Measurements from ENCODE around the gene GIT2. TPM values are rescaled to one million over a fixed set of nuclear protein-coding genes. Genes with fewer than 3 reads are reported as not detected.

Gene GIT2
- total and polyA plus RNA-seq, 2 of the 8 experiments (the other 6 are each of a cell fraction or from before 2014, with no cell fraction given) = 9.6 to 20.7 TPM

- no peaks in the 10 kb centered on the region for H3K36me3 ChIP-seq (ENCODE audit: control insufficient read depth in 2 of 4, insufficient read depth in 4 of 4, low read length in 3 of 4)
- no peak overlapping the region for H3K18ac ChIP-seq (ENCODE audit: extremely low read depth, low read length)
- no peaks in the 10 kb centered on the region for H3K79me1 ChIP-seq (ENCODE audit: low read depth, low read length)
- FAIRE-seq (no peak), DNase-seq (ENCODE audit: low read depth in 1 of 2, low spot score in 2 of 2) (no peak)
- no peaks in the 10 kb centered on the region for H3K79me2 ChIP-seq (ENCODE audit: control insufficient read depth in 1 of 2, insufficient read depth in 2 of 2, low read length in 2 of 2)
- no peak overlapping the region for H2BK15ac ChIP-seq (ENCODE audit: low read length)
- no peak overlapping the region for H3K23ac ChIP-seq (ENCODE audit: insufficient read length)
- H2AK5ac ChIP-seq (ENCODE audit: low read depth, low read length) = no peak overlapping the region
- H3K4me2 ChIP-seq (ENCODE audit: insufficient read depth in 1 of 2, low read depth in 2 of 2, low read length in 2 of 2) = no peak overlapping the region
- H3K9ac ChIP-seq (replicated peaks in 1 of 4; ENCODE audit: extremely low read depth in 1 of 4, low read depth in 3 of 4, low read length in 3 of 4) = no peak overlapping the region
- no peak overlapping the region for H4K5ac ChIP-seq (ENCODE audit: insufficient read length, low read depth, low read length)
- H3K4ac ChIP-seq (replicated peaks; ENCODE audit: insufficient read length, low read depth, low read length) = no peak overlapping the region
- no peak overlapping the region for H4K91ac ChIP-seq (replicated peaks; ENCODE audit: insufficient read length, low read length)
- H3K14ac ChIP-seq (ENCODE audit: insufficient read length) = no peak overlapping the region
- no peak overlapping the region for H2AFZ ChIP-seq (ENCODE audit: low read length)
- WGBS, 2 experiments (ENCODE audit: extremely low coverage in 1 of 2, insufficient coverage in 1 of 2, insufficient read length in 1 of 2, insufficient replicate concordance in 2 of 2, low coverage in 1 of 2, low lambda C conversion rate in 2 of 2, missing lambda C conversion rate in 1 of 2) = 92% methylated on average over 15 of the region's 17 CpGs; no CpG with 5 or more reads in 1 of the 2 experiments
- no peaks in the 10 kb centered on the region for H4K20me1 ChIP-seq (replicated peaks in 1 of 2; ENCODE audit: control insufficient read depth in 1 of 2, insufficient read depth in 2 of 2, low read length in 2 of 2)
- no peak overlapping the region for H3K56ac ChIP-seq (replicated peaks; ENCODE audit: insufficient read length, low read depth, low read length)
- ChIA-PET CTCF (ENCODE audit: partially characterized antibody) (interaction anchor here (0.7 to 3.8 kb wide), 4 partner anchors 13 to 118 kb away, joined by 3 to 23 read pairs (median 4); no protein-coding TSS in a partner anchor), POLR2A (ENCODE audit: partially characterized antibody) (no interaction called here)
- H3K23me2 ChIP-seq (ENCODE audit: low read depth, low read length) = no peaks in the 10 kb centered on the region
- no peak overlapping the region for H2BK5ac ChIP-seq (ENCODE audit: low read depth, low read length)
- no peak overlapping the region for H2BK20ac ChIP-seq (ENCODE audit: low read length)
- H2BK12ac ChIP-seq (ENCODE audit: low read depth, low read length) = no peak overlapping the region
- peak overlapping the region; percentile 11; the same call in 1 of the 2 replicates for H4K8ac ChIP-seq (ENCODE audit: extremely low read depth, insufficient read depth, low read length)
- H3K4me1 ChIP-seq (replicated peaks in 1 of 4; ENCODE audit: control insufficient read depth in 3 of 4, insufficient read depth in 4 of 4, low read length in 3 of 4) = peaks cover 0 to 3% (median 0%) of the 10 kb centered on the region in 4 experiments; a peak in 1 of 7 replicates
- no peak overlapping the region for H3K4me3 ChIP-seq (ENCODE audit: extremely low read depth in 1 of 4, insufficient read depth in 2 of 4, low read depth in 3 of 4, low read length in 4 of 4)
- H3K27ac ChIP-seq (ENCODE audit: low read depth, low read length) = no peak overlapping the region
- peaks cover 0 to 3% of the 10 kb centered on the region in 2 experiments; a peak in 1 of 4 replicates for H3K9me3 ChIP-seq (ENCODE audit: insufficient read depth in 2 of 2, low read depth in 1 of 2, low read length in 1 of 2)
- H3K27me3 ChIP-seq (replicated peaks in 1 of 4; ENCODE audit: control insufficient read depth in 3 of 4, extremely low read depth in 1 of 4, insufficient read depth in 3 of 4, low read length in 3 of 4) = no peaks in the 10 kb centered on the region
- no peak overlapping the region for H2BK120ac ChIP-seq (replicated peaks; ENCODE audit: low read depth, low read length)
- no peak for TF ChIP-seq EZH2 (IDR thresholded peaks at IDR 0.05; ENCODE audit: low read depth, low read length, severe bottlenecking)
- no peak for TF ChIP-seq RFX5 (IDR thresholded peaks at IDR 0.05; ENCODE audit: borderline replicate concordance, low read depth, low read length)
- no peak for TF ChIP-seq POLR2A (IDR thresholded peaks at IDR 0.05; ENCODE audit: control extremely low read depth in 1 of 2, low read depth in 2 of 2, low read length in 2 of 2)
- no peak for TF ChIP-seq PHF8 (conservative IDR thresholded peaks at IDR 0.05; ENCODE audit: low read depth, low read length)
- TF ChIP-seq TAF7 (optimal IDR thresholded peaks at IDR 0.05; ENCODE audit: borderline replicate concordance, low read depth, low read length) = no peak
- TF ChIP-seq ATF3 (IDR thresholded peaks at IDR 0.05; ENCODE audit: insufficient read depth, low read depth, low read length) = no peak
- TF ChIP-seq GABPA (IDR thresholded peaks at IDR 0.05; ENCODE audit: borderline replicate concordance, insufficient read depth, low read length) = no peak
- TF ChIP-seq KDM4A (IDR thresholded peaks at IDR 0.05; ENCODE audit: low read depth, low read length, severe bottlenecking) = no peak
- no peak for TF ChIP-seq RAD21 (IDR thresholded peaks at IDR 0.05 in 1 of 2, conservative IDR thresholded peaks at IDR 0.05 in 1 of 2; ENCODE audit: low read depth in 2 of 2, low read length in 2 of 2)
- no peak for TF ChIP-seq KDM5A (IDR thresholded peaks at IDR 0.05; ENCODE audit: low read length)
- TF ChIP-seq YY1 (IDR thresholded peaks at IDR 0.05; ENCODE audit: low read depth, low read length) = no peak
Measured at GRCh38 chr12:109923481-109924245, 72.5 kb downstream of the GIT2 start.
